IMR-90 (cell line): ENCODE results near the gene TRMT1. TPM values are rescaled to one million over a fixed set of nuclear protein-coding genes. Genes with fewer than 3 reads are reported as not detected.

Experiments
- ATAC-seq: fragments of 200-7000 bp; cut with Tn5 transposase; 2 replicates; pipeline ENCODE4 v1.9.1; 2020; ENCODE audit warnings: low read depth, mild to moderate bottlenecking, moderate library complexity
- BruUV-seq: library from RNA; stranded (reverse); fragments of 400-500 nt; replicated peaks from 2 replicates; lab custom pipeline; 2021; lab: Mats Ljungman, UMichigan
- CTCF ChIA-PET: fragments of 300-600 bp; formaldehyde crosslinking; extraction: SDS; loops from one replicate; lab custom pipeline; 2021; ENCODE audit warnings: antibody characterized with exemption; lab: Yijun Ruan, JAX
- POLR2A ChIA-PET: fragments of 300-600 bp; sonication (Branson Sonifier 250); formaldehyde crosslinking; loops from one replicate; lab custom pipeline; 2022; ENCODE audit warnings: antibody characterized with exemption; ENCODE audit not compliant: unreplicated experiment; lab: Charles Lee
- DNase-seq: peaks from one replicate; pipeline ENCODE4 v3.0.0; 2013
- H2AFZ ChIP-seq: replicated peaks from 2 replicates; pipeline ENCODE3; 2013; ENCODE audit warnings: low read length, mild to moderate bottlenecking; ENCODE audit not compliant: poor library complexity
- H2AK5ac ChIP-seq: 2 replicates; pipeline ENCODE4 v1.6.1; 2013; ENCODE audit warnings: low read depth, low read length, inconsistent platforms
- H2AK9ac ChIP-seq: replicated peaks from 2 replicates; pipeline ENCODE3; 2013; ENCODE audit warnings: mild to moderate bottlenecking, low read depth, low read length, moderate library complexity; ENCODE audit not compliant: poor library complexity
- H2BK120ac ChIP-seq: 2 replicates; pipeline ENCODE4 v1.6.1; 2013; ENCODE audit warnings: low read depth, low read length, inconsistent platforms
- H2BK15ac ChIP-seq: 3 replicates; pipeline ENCODE4 v1.6.1; 2013; ENCODE audit warnings: low read depth, low read length, inconsistent platforms
- H2BK20ac ChIP-seq: 2 replicates; pipeline ENCODE4 v1.6.1; 2013; ENCODE audit warnings: low read depth, mild to moderate bottlenecking, inconsistent platforms, low read length, moderate library complexity
- H2BK5ac ChIP-seq: 2 replicates; pipeline ENCODE4 v1.6.1; 2013; ENCODE audit warnings: mild to moderate bottlenecking, low read depth, low read length, inconsistent platforms; ENCODE audit not compliant: poor library complexity, severe bottlenecking
- H3K14ac ChIP-seq: replicated peaks from 2 replicates; pipeline ENCODE4 v1.6.1; 2013; ENCODE audit warnings: low read depth, low read length, inconsistent platforms
- H3K18ac ChIP-seq: 2 replicates; pipeline ENCODE4 v1.6.1; 2013; ENCODE audit warnings: low read depth, low read length, control low read depth
- H3K23ac ChIP-seq: 2 replicates; pipeline ENCODE4 v1.6.1; 2013; ENCODE audit warnings: low read depth, low read length, inconsistent platforms
- H3K27ac ChIP-seq: 2 replicates; pipeline ENCODE4 v1.5.1; 2013; ENCODE audit warnings: mild to moderate bottlenecking, control low read depth, low read length; ENCODE audit not compliant: insufficient read depth
- H3K27me3 ChIP-seq: 2 replicates; pipeline ENCODE4 v1.6.1; 2013; ENCODE audit warnings: low read length; ENCODE audit not compliant: control insufficient read depth, insufficient read depth
- H3K36me3 ChIP-seq: 2 replicates; pipeline ENCODE4 v1.6.1; 2013; ENCODE audit warnings: low read length, mixed read lengths; ENCODE audit not compliant: control insufficient read depth, insufficient read depth
- H3K4ac ChIP-seq: 2 replicates; pipeline ENCODE4 v1.6.1; 2013; ENCODE audit warnings: low read depth, low read length, inconsistent platforms
- H3K4me1 ChIP-seq: 2 replicates; pipeline ENCODE4 v1.6.1; 2013; ENCODE audit warnings: low read length, mixed read lengths; ENCODE audit not compliant: control insufficient read depth, insufficient read depth
- H3K4me2 ChIP-seq: 2 replicates; pipeline ENCODE4 v1.6.1; 2013; ENCODE audit warnings: low read depth, mild to moderate bottlenecking, control low read depth, low read length, moderate library complexity
- H3K4me3 ChIP-seq: 2 replicates; pipeline ENCODE4 v1.5.1; 2013; ENCODE audit warnings: low read depth, mild to moderate bottlenecking, control low read depth, low read length, moderate library complexity; ENCODE audit not compliant: insufficient read depth
- H3K56ac ChIP-seq: 2 replicates; pipeline ENCODE4 v1.6.1; 2013; ENCODE audit warnings: low read length, inconsistent platforms; ENCODE audit not compliant: insufficient read depth; ENCODE audit errors: extremely low read depth
- H3K79me1 ChIP-seq, 2 experiments: 2 replicates each; pipeline ENCODE4 v1.6.1; 2013; ENCODE audit warnings: low read length in 2 of 2, inconsistent platforms in 1 of 2, low read depth in 1 of 2
- H3K9ac ChIP-seq: 2 replicates; pipeline ENCODE4 v1.6.1; 2013; ENCODE audit warnings: low read depth, low read length, control low read depth
- H3K9me1 ChIP-seq: 2 replicates; pipeline ENCODE4 v1.6.1; 2013; ENCODE audit warnings: low read length, inconsistent platforms; ENCODE audit not compliant: insufficient read depth
- H3K9me3 ChIP-seq: 2 replicates; pipeline ENCODE4 v1.6.1; 2013; ENCODE audit warnings: low read length; ENCODE audit not compliant: control insufficient read depth, insufficient read depth
- H4K20me1 ChIP-seq: 2 replicates; pipeline ENCODE4 v1.6.1; 2013; ENCODE audit warnings: low read length, inconsistent platforms; ENCODE audit not compliant: insufficient read depth
- H4K5ac ChIP-seq: 2 replicates; pipeline ENCODE4 v1.6.1; 2013; ENCODE audit warnings: mild to moderate bottlenecking, low read depth, low read length, control low read depth
- H4K8ac ChIP-seq, 2 experiments: 2 replicates each; pipeline ENCODE4 v1.6.1; 2013; ENCODE audit warnings: low read depth in 2 of 2, low read length in 2 of 2, control low read depth in 1 of 2, inconsistent platforms in 1 of 2
- H4K91ac ChIP-seq: 2 replicates; pipeline ENCODE4 v1.6.1; 2013; ENCODE audit warnings: low read depth, low read length, inconsistent platforms; ENCODE audit not compliant: insufficient read depth
- USF2 ChIP-seq: fragments of 150-350 bp; IDR thresholded peaks from 2 replicates; pipeline ENCODE4 v1.6.1; 2017; ENCODE audit warnings: mild to moderate bottlenecking, antibody characterized with exemption, low read length, low read depth
- WGBS, 2 experiments: methylation state at CpG; one replicate each; pipeline versions ENCODE4 v1.1.5 to v1.1.7; 2013; ENCODE audit warnings: missing lambda C conversion rate in 2 of 2; ENCODE audit not compliant: insufficient read length in 1 of 2; ENCODE audit errors: extremely low coverage in 2 of 2; 5-methylcytosine and 5-hydroxymethylcytosine counted together
- dilution Hi-C: fragments of 300-500 bp; cut with HindIII; formaldehyde crosslinking; loops from one replicate; pipeline ENCODE4 v1.14.3; 2018; ENCODE audit warnings: low sequenced_read_pairs; ENCODE audit not compliant: unreplicated experiment
- in situ Hi-C: fragments of 300-500 bp; cut with MboI; formaldehyde crosslinking; loops from 3 replicates; pipeline ENCODE4 v1.14.3; 2019; ENCODE audit warnings: low sequenced_read_pairs, inconsistent platforms, mixed read lengths
- intact Hi-C: fragments of 100-400 bp; cut with micrococcal nuclease; formaldehyde crosslinking; loops from 2 replicates; pipeline ENCODE4 v1.10.0; 2022
- polyA plus RNA-seq, 3 experiments: library from polyadenylated mRNA; depleted of rRNA; stranded (reverse); fragments of >200 nt; gene quantifications; 2 replicates each; pipeline ENCODE4 v1.2.3, GENCODE V29; 2012; ENCODE audit warnings: low replicate concordance in 1 of 3
- total RNA-seq: library from RNA; depleted of rRNA; stranded (reverse); fragments of >200 nt; gene quantifications from 2 replicates; pipeline ENCODE4 v1.2.3, GENCODE V29; 2012

Gene TRMT1
- total and polyA plus RNA-seq, 2 of the 4 experiments (the other 2 are of a cell fraction): 28.3 to 56.0 TPM

DNA sequence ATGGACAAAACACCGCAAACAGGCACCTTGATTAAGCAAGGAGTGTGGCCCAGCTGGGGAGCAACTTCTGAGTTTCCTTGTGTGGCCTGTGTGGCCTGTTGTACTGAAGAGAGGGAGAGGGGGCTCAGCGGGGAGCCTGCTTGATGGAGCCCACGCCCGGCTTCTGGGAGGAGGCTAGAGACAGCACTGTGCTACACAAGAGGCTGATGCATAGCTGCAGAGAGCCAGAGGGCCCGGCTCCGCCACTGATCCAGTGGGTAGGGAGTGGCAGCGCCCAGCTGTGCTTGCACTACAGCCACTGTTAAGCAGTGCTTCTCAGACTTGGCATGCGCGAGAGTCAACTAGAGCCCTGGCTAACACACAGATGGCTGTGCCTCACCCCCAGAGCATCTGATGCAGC lies 32.9 kb downstream of the TRMT1 start:
- H3K27ac ChIP-seq: no peak overlapping the region
- TF ChIP-seq USF2: no peak
- dilution Hi-C loops: no loop called here
- H3K9me3 ChIP-seq: no peaks in the 10 kb centered on the region
- H2AFZ ChIP-seq: no peak overlapping the region
- DNase-seq: no peak
- no peak overlapping the region for H3K4me2 ChIP-seq
- H3K4ac ChIP-seq: no peak overlapping the region
- H4K5ac ChIP-seq: no peak overlapping the region
- H4K8ac ChIP-seq: no peak overlapping the region
- peaks cover 52% of the 10 kb centered on the region for H3K36me3 ChIP-seq
- no peak overlapping the region for H3K4me3 ChIP-seq
- H2BK20ac ChIP-seq: no peak overlapping the region
- no TSS peak for BruUV-seq
- no peak overlapping the region for H2AK9ac ChIP-seq
- H3K23ac ChIP-seq: no peak overlapping the region
- peaks cover 0 to 30% of the 10 kb centered on the region in 2 experiments; a peak in 2 of 4 replicates for H3K79me1 ChIP-seq
- no peak overlapping the region for H2BK15ac ChIP-seq
- no peak overlapping the region for H2BK5ac ChIP-seq
- peaks cover 4% of the 10 kb centered on the region for H3K9me1 ChIP-seq
- H2BK120ac ChIP-seq: no peak overlapping the region
- POLR2A ChIA-PET: no interaction called here
- ATAC-seq: no peak
- no CpG with 5 or more reads among the region's 9 CpGs for WGBS, 2 experiments
- CTCF ChIA-PET: no interaction called here
- H4K20me1 ChIP-seq: peaks cover 3% of the 10 kb centered on the region; the same call in 1 of the 2 replicates
- H3K27me3 ChIP-seq: no peaks in the 10 kb centered on the region
- H4K91ac ChIP-seq: no peak overlapping the region
- H2AK5ac ChIP-seq: no peak overlapping the region
- no peak overlapping the region for H3K18ac ChIP-seq
- no peak overlapping the region for H3K14ac ChIP-seq
- peaks cover 22% of the 10 kb centered on the region for H3K4me1 ChIP-seq
- intact Hi-C loops: no loop called here
- no peak overlapping the region for H3K56ac ChIP-seq
- in situ Hi-C loops: no loop called here
- no peak overlapping the region for H3K9ac ChIP-seq
